ENCODE measurements around the gene CDH24. TPM values are rescaled to one million over a fixed set of nuclear protein-coding genes. Genes with fewer than 3 reads are reported as not detected.

The CDH24 gene
- total and polyA plus RNA-seq, 2 donors (not counting 1 experiment from before 2014, with no cell fraction given): 0.96 to 1.0 TPM

GRCh38 chr14:23042162-23042965, 15.0 kb downstream of the CDH24 start, which contains the start of gene PSMB11:
PSMB11 (plus strand) TSS chr14:23042212; CDS start chr14:23042226, 14 bp downstream.
- Histone ChIP-seq H2AFZ (ENCODE audit: insufficient read depth, low read depth, low read length, poor library complexity, severe bottlenecking) (no peak within 1 kb of the TSS), H3K4me2 (replicated peaks; ENCODE audit: low read depth, low read length, poor library complexity, severe bottlenecking) (no peak within 1 kb of the TSS), H3K36me3 (replicated peaks in 1 of 2; ENCODE audit: control extremely low read depth in 1 of 2, control insufficient read depth in 1 of 2, extremely low read depth in 1 of 2, insufficient read depth in 2 of 2, low read length in 1 of 2) (no peaks in the 10 kb centered on the region), H4K20me1 (ENCODE audit: control insufficient read depth, insufficient read depth, low read length, poor library complexity, severe bottlenecking) (no peaks in the 10 kb centered on the region), H3K27me3 (replicated peaks in 1 of 4; ENCODE audit: control extremely low read depth in 1 of 4, control insufficient read depth in 3 of 4, insufficient read depth in 4 of 4, low read length in 3 of 4) (peaks cover 0 to 4% (median 0%) of the 10 kb centered on the region in 4 experiments), H3K27ac (ENCODE audit: low read length in 2 of 2) (no peak within 1 kb of the TSS), H3K79me2 (ENCODE audit: control insufficient read depth, insufficient read depth, low read length) (no peaks in the 10 kb centered on the region), H3K9me3 (ENCODE audit: control extremely low read depth in 1 of 3, control insufficient read depth in 2 of 3, insufficient read depth in 1 of 3, low read length in 2 of 3) (no peaks in the 10 kb centered on the region), H3K9ac (ENCODE audit: low read length) (no peak within 1 kb of the TSS), H3K4me3 (ENCODE audit: control extremely low read depth in 1 of 5, extremely low read depth in 1 of 5, insufficient read depth in 1 of 5, low read depth in 2 of 5, low read length in 4 of 5) (no peak within 1 kb of the TSS), H3K4me1 (ENCODE audit: control insufficient read depth in 2 of 2, insufficient read depth in 2 of 2, low read length in 2 of 2) (no peaks in the 10 kb centered on the region)
- CTCF ChIA-PET: interaction anchor here (0.7 to 0.9 kb wide), 2 partner anchors 48 to 56 kb away, joined by 3 to 4 read pairs; no protein-coding TSS in a partner anchor
- no peak for ATAC-seq (ENCODE audit: low read depth)
- Mint-ChIP-seq H3K9me3 (ENCODE audit: insufficient read depth) (no peaks in the 10 kb centered on the region), H3K4me1 (no peaks in the 10 kb centered on the region), H3K27me3 (no peaks in the 10 kb centered on the region), H3K4me3 (no peak within 1 kb of the TSS), H3K27ac (no peak within 1 kb of the TSS)
- POLR2A ChIA-PET: no interaction called here
- intact Hi-C loops (cut with micrococcal nuclease): no loop called here
- TF ChIP-seq CTCF (IDR thresholded peaks at IDR 0.05) (no peak), EZH2 (IDR thresholded peaks at IDR 0.05; ENCODE audit: borderline replicate concordance, insufficient read depth, low read depth, low read length, poor library complexity, severe bottlenecking) (no peak)
- no peak for DNase-seq
- 95% methylated on average over 36 of the region's 36 CpGs for WGBS (ENCODE audit: insufficient coverage)

GRCh38 chr14:23041729-23042128, 15.6 kb downstream of the CDH24 start:
- Histone ChIP-seq H3K9me3 (ENCODE audit: control extremely low read depth in 1 of 3, control insufficient read depth in 2 of 3, insufficient read depth in 1 of 3, low read length in 2 of 3) (no peaks in the 10 kb centered on the region), H3K9ac (ENCODE audit: low read length) (no peak overlapping the region), H3K4me3 (ENCODE audit: control extremely low read depth in 1 of 5, extremely low read depth in 1 of 5, insufficient read depth in 1 of 5, low read depth in 2 of 5, low read length in 4 of 5) (no peak overlapping the region), H3K36me3 (replicated peaks in 1 of 2; ENCODE audit: control extremely low read depth in 1 of 2, control insufficient read depth in 1 of 2, extremely low read depth in 1 of 2, insufficient read depth in 2 of 2, low read length in 1 of 2) (no peaks in the 10 kb centered on the region), H3K4me1 (ENCODE audit: control insufficient read depth in 2 of 2, insufficient read depth in 2 of 2, low read length in 2 of 2) (no peaks in the 10 kb centered on the region), H3K79me2 (ENCODE audit: control insufficient read depth, insufficient read depth, low read length) (no peaks in the 10 kb centered on the region), H4K20me1 (ENCODE audit: control insufficient read depth, insufficient read depth, low read length, poor library complexity, severe bottlenecking) (no peaks in the 10 kb centered on the region), H2AFZ (ENCODE audit: insufficient read depth, low read depth, low read length, poor library complexity, severe bottlenecking) (no peak overlapping the region), H3K27ac (ENCODE audit: low read length in 2 of 2) (no peak overlapping the region), H3K27me3 (replicated peaks in 1 of 4; ENCODE audit: control extremely low read depth in 1 of 4, control insufficient read depth in 3 of 4, insufficient read depth in 4 of 4, low read length in 3 of 4) (peaks cover 0 to 4% (median 0%) of the 10 kb centered on the region in 4 experiments), H3K4me2 (replicated peaks; ENCODE audit: low read depth, low read length, poor library complexity, severe bottlenecking) (no peak overlapping the region)
- Mint-ChIP-seq H3K4me1 (no peaks in the 10 kb centered on the region), H3K9me3 (ENCODE audit: insufficient read depth) (no peaks in the 10 kb centered on the region), H3K4me3 (no peak overlapping the region), H3K27ac (no peak overlapping the region), H3K27me3 (no peaks in the 10 kb centered on the region)
- intact Hi-C loops (cut with micrococcal nuclease): no loop called here
- no peak for DNase-seq
- ATAC-seq (ENCODE audit: low read depth): no peak
- POLR2A ChIA-PET: no interaction called here
- CTCF ChIA-PET: interaction anchor here (0.7 kb wide), 1 partner anchor 47 kb away, joined by 3 read pairs; no protein-coding TSS in a partner anchor
- no peak for TF ChIP-seq CTCF (IDR thresholded peaks at IDR 0.05)
- no peak for TF ChIP-seq EZH2 (IDR thresholded peaks at IDR 0.05; ENCODE audit: borderline replicate concordance, insufficient read depth, low read depth, low read length, poor library complexity, severe bottlenecking)
- 96% methylated on average over 4 of the region's 8 CpGs for WGBS (ENCODE audit: insufficient coverage)

All from B cell (primary cell).